B cell (primary cell): ENCODE measurements around the gene HINT1. TPM values are rescaled to one million over a fixed set of nuclear protein-coding genes. Genes with fewer than 3 reads are reported as not detected.

Source experiments
- ATAC-seq: fragments of 200-7000 bp; cut with Tn5 transposase; one replicate; pipeline ENCODE4 v1.10.0; 2021; ENCODE audit warnings: low read depth, mild to moderate bottlenecking, moderate number of reproducible peaks, moderate library complexity
- CTCF ChIA-PET: fragments of 350-600 bp; sonication (Branson Sonifier 250); formaldehyde crosslinking; loops from one replicate; lab custom pipeline; 2021; ENCODE audit warnings: antibody characterized with exemption, inconsistent platforms; lab: Charles Lee
- POLR2A ChIA-PET: fragments of 350-600 bp; sonication (Branson Sonifier 250); formaldehyde crosslinking; loops from one replicate; lab custom pipeline; 2021; ENCODE audit warnings: antibody characterized with exemption; lab: Charles Lee
- DNase-seq: peaks from one replicate; pipeline ENCODE4 v3.0.0; 2013
- H2AFZ ChIP-seq: 2 replicates; pipeline ENCODE4 v1.6.1; 2012; ENCODE audit warnings: mild to moderate bottlenecking, low read depth, low read length; ENCODE audit not compliant: insufficient read depth, poor library complexity, severe bottlenecking
- H3K27ac ChIP-seq, 2 donors: 1 replicate in 1 of 2; 2 replicates in 1 of 2; pipeline ENCODE4 v1.5.1; 2012 to 2013; ENCODE audit warnings: low read length in 2 of 2, mild to moderate bottlenecking in 2 of 2, moderate library complexity in 1 of 2
- H3K27me3 ChIP-seq, 4 experiments: fragments of 200-600 bp in 1 of 4; sonication (generic) in 1 of 4; replicated peaks in 1 of 4; 1 replicate in 2 of 4; 2 replicates in 2 of 4; pipeline versions ENCODE4 v1.6.1 to v1.7.0; 2013 to 2016; ENCODE audit warnings: low read length in 3 of 4, mild to moderate bottlenecking in 2 of 4, mixed read lengths in 1 of 4, moderate library complexity in 1 of 4; ENCODE audit not compliant: insufficient read depth in 4 of 4, control insufficient read depth in 3 of 4; ENCODE audit errors: control extremely low read depth in 1 of 4
- H3K36me3 ChIP-seq, 2 experiments: replicated peaks in 1 of 2; 1 replicate in 1 of 2; 2 replicates in 1 of 2; pipeline versions ENCODE4 v1.6.1 to v1.7.1; 2013; ENCODE audit warnings: low read length in 1 of 2; ENCODE audit not compliant: insufficient read depth in 2 of 2, control insufficient read depth in 1 of 2; ENCODE audit errors: control extremely low read depth in 1 of 2, extremely low read depth in 1 of 2
- H3K4me1 ChIP-seq, 2 donors: fragments of 200-600 bp in 1 of 2; sonication (generic) in 1 of 2; 1 replicate in 1 of 2; 2 replicates in 1 of 2; pipeline versions ENCODE4 v1.5.1 to v1.6.1; 2013 to 2017; ENCODE audit warnings: low read length in 2 of 2; ENCODE audit not compliant: control insufficient read depth in 2 of 2, insufficient read depth in 2 of 2
- H3K4me2 ChIP-seq: replicated peaks from 2 replicates; pipeline ENCODE3; 2012; ENCODE audit warnings: mild to moderate bottlenecking, low read depth, low read length; ENCODE audit not compliant: poor library complexity, severe bottlenecking
- H3K4me3 ChIP-seq, 5 experiments: fragments of 200-600 bp in 1 of 5; sonication (generic) in 1 of 5; 1 replicate in 3 of 5; 2 replicates in 2 of 5; pipeline versions ENCODE4 v1.5.1 to v1.7.0; 2011 to 2016; ENCODE audit warnings: low read length in 4 of 5, mild to moderate bottlenecking in 4 of 5, low read depth in 2 of 5, control low read depth in 1 of 5, moderate library complexity in 1 of 5; ENCODE audit not compliant: insufficient read depth in 1 of 5; ENCODE audit errors: control extremely low read depth in 1 of 5, extremely low read depth in 1 of 5
- H3K79me2 ChIP-seq: fragments of 200-600 bp; sonication (generic); one replicate; pipeline ENCODE4 v1.6.0; 2016; ENCODE audit warnings: low read length; ENCODE audit not compliant: control insufficient read depth, insufficient read depth
- H3K9ac ChIP-seq: fragments of 200-600 bp; sonication (generic); 2 replicates; pipeline ENCODE4 v1.6.1; 2017; ENCODE audit warnings: mild to moderate bottlenecking, low read length, moderate library complexity
- H3K9me3 ChIP-seq, 3 donors: one replicate each; pipeline versions ENCODE4 v1.6.1 to v1.7.1; 2013; ENCODE audit warnings: low read length in 2 of 3; ENCODE audit not compliant: control insufficient read depth in 2 of 3, insufficient read depth in 1 of 3; ENCODE audit errors: control extremely low read depth in 1 of 3
- H4K20me1 ChIP-seq: 2 replicates; pipeline ENCODE4 v1.6.0; 2012; ENCODE audit warnings: mild to moderate bottlenecking, low read length; ENCODE audit not compliant: insufficient read depth, control insufficient read depth, poor library complexity, severe bottlenecking
- H3K27ac Mint-ChIP-seq: one replicate; pipeline ENCODE4 v1.8.0; 2021; ENCODE audit warnings: mixed read lengths
- H3K27me3 Mint-ChIP-seq: one replicate; pipeline ENCODE4 v1.8.0; 2021; ENCODE audit warnings: mixed read lengths
- H3K4me1 Mint-ChIP-seq: one replicate; pipeline ENCODE4 v1.8.0; 2021; ENCODE audit warnings: mixed read lengths
- H3K4me3 Mint-ChIP-seq: one replicate; pipeline ENCODE4 v1.8.0; 2021; ENCODE audit warnings: mixed read lengths
- H3K9me3 Mint-ChIP-seq: one replicate; pipeline ENCODE4 v1.8.0; 2022; ENCODE audit warnings: mixed read lengths; ENCODE audit not compliant: insufficient read depth
- CTCF ChIP-seq: fragments of 200-600 bp; IDR thresholded peaks from one replicate; pipeline ENCODE4 v1.8.0; 2022; ENCODE audit warnings: antibody characterized with exemption, mild to moderate bottlenecking
- EZH2 ChIP-seq: IDR thresholded peaks from 2 replicates; pipeline ENCODE4 v1.6.1; 2012; ENCODE audit warnings: borderline replicate concordance, low read depth, mild to moderate bottlenecking, moderate library complexity, low read length; ENCODE audit not compliant: insufficient read depth, poor library complexity, severe bottlenecking
- WGBS: methylation state at CpG from one replicate; pipeline ENCODE4 v1.1.5; 2013; ENCODE audit warnings: missing lambda C conversion rate; ENCODE audit not compliant: insufficient coverage; 5-methylcytosine and 5-hydroxymethylcytosine counted together
- intact Hi-C: fragments of 100-400 bp; cut with micrococcal nuclease; formaldehyde crosslinking; loops from one replicate; pipeline ENCODE4 v1.10.0; 2022
- polyA plus RNA-seq: library from polyadenylated mRNA; depleted of rRNA; stranded (reverse); fragments of >200 nt; gene quantifications from 2 replicates; pipeline ENCODE4 v1.2.3, GENCODE V29; 2012
- total RNA-seq, 2 donors: library from RNA; stranded (reverse); fragments of 120-200 nt in 1 of 2; gene quantifications; 1 replicate in 1 of 2; 2 replicates in 1 of 2; pipeline versions ENCODE4 v1.2.3 to v1.2.4, GENCODE V29; 2013 to 2022

HINT1 gene
- total and polyA plus RNA-seq, 2 donors (not counting 1 experiment from before 2014, with no cell fraction given): 206 to 289 TPM

GRCh38 chr5:131211669-131212068, 46.6 kb upstream of the HINT1 start:
- Histone ChIP-seq H3K27me3 (no peaks in the 10 kb centered on the region), H3K4me2 (peak overlapping the region; percentile 67), H4K20me1 (no peaks in the 10 kb centered on the region), H3K36me3 (peaks cover 2 to 18% of the 10 kb centered on the region in 2 experiments), H3K9ac (peak overlapping the region; percentile 68), H3K79me2 (peaks cover 68% of the 10 kb centered on the region), H3K27ac (peak overlapping the region; percentile 89 to 92), H3K4me1 (peaks cover 55 to 65% of the 10 kb centered on the region in 2 donors), H3K9me3 (no peaks in the 10 kb centered on the region), H2AFZ (no peak overlapping the region), H3K4me3 (peak overlapping the region; percentile 7 to 88 (median 59))
- ChIA-PET CTCF (interaction anchor here (0.6 to 2.6 kb wide), 4 partner anchors 13 to 170 kb away, joined by 3 to 16 read pairs (median 4); no protein-coding TSS in a partner anchor), POLR2A (interaction anchor here (3.8 kb wide), 1 partner anchor 53 kb away, joined by 11 read pairs; the partner anchor contains the start of gene CDC42SE2)
- ATAC-seq (no peak), DNase-seq (no peak)
- H3K9me3 Mint-ChIP-seq: no peaks in the 10 kb centered on the region
- TF ChIP-seq CTCF: no peak
- no peak for TF ChIP-seq EZH2
- WGBS: 75% methylated on average over 4 of the region's 5 CpGs
- peak overlapping the region; percentile 79 for H3K27ac Mint-ChIP-seq
- peak overlapping the region; percentile 85 for H3K4me3 Mint-ChIP-seq
- no peaks in the 10 kb centered on the region for H3K27me3 Mint-ChIP-seq
- peaks cover 65% of the 10 kb centered on the region for H3K4me1 Mint-ChIP-seq
- intact Hi-C loops: no loop called here

- ChIA-PET POLR2A (interaction anchor here (0.9 to 2.1 kb wide), 8 partner anchors 12 to 172 kb away, joined by 3 to 30 read pairs (median 5); partner anchors contain the start of gene CDC42SE2), CTCF (interaction anchor here (0.6 to 2.2 kb wide), 10 partner anchors 13 to 175 kb away, joined by 3 to 21 read pairs (median 4); partner anchors contain the start of gene CDC42SE2)
- Histone ChIP-seq H3K4me1 (peaks cover 42 to 58% of the 10 kb centered on the region in 2 donors), H3K27ac (peak overlapping the region; percentile 89 to 92), H3K4me2 (peak overlapping the region; percentile 67), H3K79me2 (peaks cover 60% of the 10 kb centered on the region), H3K36me3 (peaks cover 0 to 12% of the 10 kb centered on the region in 2 experiments), H3K27me3 (no peaks in the 10 kb centered on the region), H3K4me3 (peak overlapping the region; percentile 42 to 88 (median 59)), H4K20me1 (no peaks in the 10 kb centered on the region), H3K9ac (peak overlapping the region; percentile 68), H3K9me3 (peaks cover 0 to 2% (median 0%) of the 10 kb centered on the region in 3 donors), H2AFZ (no peak overlapping the region)
- no peak for TF ChIP-seq CTCF
- no peak for TF ChIP-seq EZH2
- DNase-seq (no peak), ATAC-seq (no peak)
- Mint-ChIP-seq H3K27ac (peak overlapping the region; percentile 98), H3K9me3 (no peaks in the 10 kb centered on the region), H3K4me3 (peak overlapping the region; percentile 85), H3K27me3 (no peaks in the 10 kb centered on the region), H3K4me1 (peaks cover 56% of the 10 kb centered on the region)
- intact Hi-C loops: no loop called here
Observed at GRCh38 chr5:131210151-131210510, 45.1 kb upstream of the HINT1 start.
